ENCODE measurements around the gene TTLL8. TPM values are rescaled to one million over a fixed set of nuclear protein-coding genes. Genes with fewer than 3 reads are reported as not detected.
"Not testable (repeated sequence)": the region's sequence is repeated elsewhere in the genome, so short reads cannot be mapped to it uniquely, and the experiment has no call there.

Gene TTLL8
- polyA plus RNA-seq (2012; ENCODE audit: insufficient read depth, insufficient read length): not detected

GRCh38 chr22:50058061-50058905, at the start of gene TTLL8:
TTLL8 (minus strand) TSS chr22:50058298.
- H3K4me3 ChIP-seq (ENCODE audit: low read length): no peak within 1 kb of the TSS
- DNase-seq (ENCODE audit: low read depth, low spot score): no peak

GRCh38 chr22:50107529-50107928, 49.4 kb upstream of the TTLL8 start:
- DNase-seq (ENCODE audit: low read depth, low spot score): no peak
- no peak overlapping the region for H3K4me3 ChIP-seq (ENCODE audit: low read length)

- no peak overlapping the region for H3K4me3 ChIP-seq (ENCODE audit: low read length)
Observed at GRCh38 chr22:50105208-50106100, 47.4 kb upstream of the TTLL8 start.

GRCh38 chr22:50104141-50104544, 46.0 kb upstream of the TTLL8 start:
- no peak for DNase-seq (ENCODE audit: low read depth, low spot score)
- H3K4me3 ChIP-seq (ENCODE audit: low read length): no peak overlapping the region

More at GRCh38 chr22:50105208-50106100, 47.4 kb upstream of the TTLL8 start:
- DNase-seq (ENCODE audit: low read depth, low spot score): no peak

GRCh38 chr22:50102946-50103345, 44.8 kb upstream of the TTLL8 start:
- no peak overlapping the region for H3K4me3 ChIP-seq (ENCODE audit: low read length)
- DNase-seq (ENCODE audit: low read depth, low spot score): no peak

GRCh38 chr22:50101870-50102565, 43.9 kb upstream of the TTLL8 start:
- DNase-seq (ENCODE audit: low read depth, low spot score): no peak
- H3K4me3 ChIP-seq (ENCODE audit: low read length): no peak overlapping the region

GRCh38 chr22:50098052-50098451, 40.0 kb upstream of the TTLL8 start:
- no peak for DNase-seq (ENCODE audit: low read depth, low spot score)
- H3K4me3 ChIP-seq (ENCODE audit: low read length): no peak overlapping the region

GRCh38 chr22:50092342-50092741, 34.2 kb upstream of the TTLL8 start:
- no peak overlapping the region for H3K4me3 ChIP-seq (ENCODE audit: low read length)
- no peak for DNase-seq (ENCODE audit: low read depth, low spot score)

GRCh38 chr22:50091092-50091768, 33.1 kb upstream of the TTLL8 start:
- H3K4me3 ChIP-seq (ENCODE audit: low read length): no peak overlapping the region
- DNase-seq (ENCODE audit: low read depth, low spot score): no peak

GRCh38 chr22:50090412-50090714, 32.3 kb upstream of the TTLL8 start:
- H3K4me3 ChIP-seq (ENCODE audit: low read length): no peak overlapping the region

GRCh38 chr22:50089682-50090411, 31.7 kb upstream of the TTLL8 start, which contains the start of gene MOV10L1:
MOV10L1 (plus strand) TSS chr22:50090006; CDS start chr22:50090089, 83 bp downstream.
- H3K4me3 ChIP-seq (ENCODE audit: low read length): no peak within 1 kb of the TSS
- DNase-seq (ENCODE audit: low read depth, low spot score): no peak

More at GRCh38 chr22:50090412-50090714, 32.3 kb upstream of the TTLL8 start:
- no peak for DNase-seq (ENCODE audit: low read depth, low spot score)

GRCh38 chr22:50089231-50089630, 31.1 kb upstream of the TTLL8 start:
- no peak for DNase-seq (ENCODE audit: low read depth, low spot score)
- no peak overlapping the region for H3K4me3 ChIP-seq (ENCODE audit: low read length)

- DNase-seq (ENCODE audit: low read depth, low spot score): no peak
- no peak overlapping the region for H3K4me3 ChIP-seq (ENCODE audit: low read length)
Observed at GRCh38 chr22:50088096-50088495, 30.0 kb upstream of the TTLL8 start.

- H3K4me3 ChIP-seq (ENCODE audit: low read length): no peak overlapping the region
- DNase-seq (ENCODE audit: low read depth, low spot score): no peak
Observed at GRCh38 chr22:50087646-50088045, 29.5 kb upstream of the TTLL8 start.

- not testable (repeated sequence) for DNase-seq (ENCODE audit: low read depth, low spot score); H3K4me3 ChIP-seq (ENCODE audit: low read length)
Observed at GRCh38 chr22:50086975-50087374, 28.9 kb upstream of the TTLL8 start.

- DNase-seq (ENCODE audit: low read depth, low spot score): no peak
- no peak overlapping the region for H3K4me3 ChIP-seq (ENCODE audit: low read length)
Observed at GRCh38 chr22:50086526-50086925, 28.4 kb upstream of the TTLL8 start.

GRCh38 chr22:50085211-50085972, 27.3 kb upstream of the TTLL8 start, which contains the start of gene MLC1:
MLC1 (minus strand) TSS chr22:50085426; CDS start chr22:50084902, 524 bp downstream.
- peak within 1 kb of the TSS; percentile 9 for H3K4me3 ChIP-seq (ENCODE audit: low read length)
- peak; percentile 14 for DNase-seq (ENCODE audit: low read depth, low spot score)
